IPS-18c (cell line): ENCODE data around the gene GPC5.

ENCODE experiments used
- H3K4me3 ChIP-seq: 2 replicates; pipeline ENCODE4 v1.7.0; 2013; ENCODE audit warnings: low read depth, mild to moderate bottlenecking, low read length, moderate library complexity; ENCODE audit not compliant: insufficient read depth
- H3K9me3 ChIP-seq: one replicate; pipeline ENCODE4 v1.6.1; 2013; ENCODE audit warnings: mild to moderate bottlenecking, low read length, moderate library complexity; ENCODE audit not compliant: control insufficient read depth, insufficient read depth

The GPC5 gene

DNA sequence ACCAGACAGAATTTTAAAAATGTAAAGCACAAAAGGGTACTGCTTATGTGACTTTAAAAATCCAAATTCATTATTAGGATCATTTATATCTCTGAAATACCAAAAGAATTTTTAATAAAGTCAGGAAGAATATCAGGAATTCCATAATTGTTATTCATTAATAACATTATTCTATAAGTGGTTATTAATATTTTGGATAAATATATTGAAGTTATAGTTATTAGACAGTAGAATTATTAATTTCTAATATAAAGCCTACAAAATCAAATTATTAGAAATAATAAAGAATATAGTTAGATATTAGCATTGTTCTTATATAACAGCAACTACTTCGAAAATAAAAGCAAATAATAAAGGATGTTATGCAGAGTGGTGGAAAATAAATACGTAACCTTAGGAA, 105.8 kb downstream of the GPC5 start:
- H3K9me3 ChIP-seq = no peaks in the 10 kb centered on the region

DNA sequence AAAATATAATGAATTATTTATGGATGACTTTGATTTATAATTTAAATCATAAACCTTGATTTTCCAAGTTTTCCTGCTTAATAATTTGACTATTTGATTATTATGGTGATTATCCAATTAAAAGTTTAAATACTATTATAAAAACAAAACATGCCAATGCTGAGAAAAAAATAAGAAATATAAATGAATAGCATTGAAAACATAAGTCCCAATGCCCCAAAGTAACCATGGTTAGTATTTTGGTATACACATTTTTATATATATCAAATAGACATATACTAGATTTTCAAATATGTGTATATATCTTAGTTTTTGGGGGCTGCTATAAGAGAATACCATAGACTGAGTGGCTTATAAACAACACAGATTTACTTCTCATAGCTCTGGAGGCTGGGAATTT, 108.3 kb downstream of the GPC5 start:
- H3K4me3 ChIP-seq = no peak overlapping the region
- H3K9me3 ChIP-seq = no peaks in the 10 kb centered on the region

More for the DNA sequence above, 105.8 kb downstream of the GPC5 start:
- H3K4me3 ChIP-seq = no peak overlapping the region

GRCh38 chr13:91510058-91510457, 111.6 kb downstream of the GPC5 start:
- Histone ChIP-seq H3K9me3 (no peaks in the 10 kb centered on the region), H3K4me3 (no peak overlapping the region)

DNA sequence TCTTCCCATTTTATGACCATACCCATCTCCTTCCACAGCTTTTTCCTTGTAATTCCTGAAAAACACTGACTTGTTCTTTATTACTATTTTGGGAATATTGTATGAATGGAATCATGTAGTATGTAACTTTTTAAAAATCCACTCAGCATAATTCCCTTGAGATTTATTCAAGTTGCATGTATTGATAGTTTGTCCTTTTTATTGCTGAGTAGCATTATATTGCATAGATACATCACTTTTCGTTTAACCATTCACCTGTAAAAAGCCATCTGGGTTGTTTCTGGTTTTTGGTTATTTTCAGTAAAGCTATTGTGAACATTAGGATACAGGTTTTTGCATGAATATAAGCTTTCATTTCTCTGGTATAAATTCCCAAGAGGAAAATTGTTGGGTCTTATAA, 115.4 kb downstream of the GPC5 start:
- Histone ChIP-seq H3K4me3 (no peak overlapping the region), H3K9me3 (no peaks in the 10 kb centered on the region)

DNA sequence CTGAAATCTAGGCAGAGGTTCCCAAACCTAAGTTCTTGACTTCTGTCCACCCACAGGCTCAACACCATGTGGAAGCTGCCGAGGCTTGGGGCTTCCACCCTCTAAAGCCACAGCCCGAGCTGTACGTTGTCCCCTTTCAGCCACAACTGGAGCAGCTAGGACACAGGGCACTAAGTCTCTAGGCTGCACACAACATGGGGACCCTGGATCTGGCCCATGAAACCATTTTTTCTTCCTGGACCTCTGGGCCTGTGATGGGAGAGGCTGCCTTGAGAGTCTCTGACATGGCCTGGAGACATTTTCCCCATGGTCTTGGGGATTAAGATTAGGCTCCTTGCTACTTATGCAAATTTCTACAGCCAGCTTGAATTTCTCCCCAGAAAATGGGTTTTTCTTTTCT, 118.4 kb downstream of the GPC5 start:
- no peak overlapping the region for H3K4me3 ChIP-seq
- H3K9me3 ChIP-seq = no peaks in the 10 kb centered on the region

GRCh38 chr13:91520952-91521351, 122.5 kb downstream of the GPC5 start:
- no peak overlapping the region for H3K4me3 ChIP-seq
- peaks cover 3% of the 10 kb centered on the region for H3K9me3 ChIP-seq

GRCh38 chr13:91523116-91523515, 124.7 kb downstream of the GPC5 start:
- H3K4me3 ChIP-seq = no peak overlapping the region
- peaks cover 10% of the 10 kb centered on the region for H3K9me3 ChIP-seq

DNA sequence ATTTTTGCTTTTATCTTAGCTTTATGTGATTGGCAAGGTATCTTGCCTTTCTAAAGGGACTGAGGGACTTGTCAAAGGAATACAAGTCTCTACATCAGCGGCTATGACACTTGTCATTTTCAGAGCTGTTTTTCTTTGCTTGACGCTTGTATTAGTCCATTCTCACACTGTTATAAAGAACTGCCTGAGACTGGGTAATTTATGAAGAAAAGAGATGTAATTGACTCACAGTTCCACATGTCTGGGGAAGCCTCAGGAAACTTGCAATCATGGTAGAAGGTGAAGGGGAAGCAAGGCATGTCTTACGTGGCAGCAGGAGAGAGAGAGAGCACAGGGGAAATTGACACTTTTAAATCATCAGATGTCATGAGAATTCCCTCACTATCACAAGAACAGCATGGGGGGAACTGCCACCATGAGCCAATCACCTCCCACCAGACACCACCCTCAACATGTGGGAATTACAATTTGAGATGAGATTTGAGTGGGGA, 128.2 kb downstream of the GPC5 start:
- Histone ChIP-seq H3K9me3 (peaks cover 10% of the 10 kb centered on the region), H3K4me3 (no peak overlapping the region)

- no peak overlapping the region for H3K4me3 ChIP-seq
- H3K9me3 ChIP-seq = peaks cover 7% of the 10 kb centered on the region
These were observed 131.5 kb downstream of the GPC5 start for GRCh38 chr13:91529739-91530482.

- peaks cover 6% of the 10 kb centered on the region for H3K9me3 ChIP-seq
- no peak overlapping the region for H3K4me3 ChIP-seq
These were observed 133.2 kb downstream of the GPC5 start for GRCh38 chr13:91531646-91532045.

- no peak overlapping the region for H3K4me3 ChIP-seq
- no peaks in the 10 kb centered on the region for H3K9me3 ChIP-seq
These were observed 134.9 kb downstream of the GPC5 start for GRCh38 chr13:91533354-91533753.

GRCh38 chr13:91534996-91535395, 136.6 kb downstream of the GPC5 start:
- H3K9me3 ChIP-seq = no peaks in the 10 kb centered on the region
- H3K4me3 ChIP-seq = no peak overlapping the region

- no peaks in the 10 kb centered on the region for H3K9me3 ChIP-seq
These were observed 139.0 kb downstream of the GPC5 start for GRCh38 chr13:91537376-91537775.

GRCh38 chr13:91539286-91540157, 141.1 kb downstream of the GPC5 start:
- no peaks in the 10 kb centered on the region for H3K9me3 ChIP-seq
- H3K4me3 ChIP-seq = no peak overlapping the region

More at GRCh38 chr13:91537376-91537775, 139.0 kb downstream of the GPC5 start:
- no peak overlapping the region for H3K4me3 ChIP-seq

DNA sequence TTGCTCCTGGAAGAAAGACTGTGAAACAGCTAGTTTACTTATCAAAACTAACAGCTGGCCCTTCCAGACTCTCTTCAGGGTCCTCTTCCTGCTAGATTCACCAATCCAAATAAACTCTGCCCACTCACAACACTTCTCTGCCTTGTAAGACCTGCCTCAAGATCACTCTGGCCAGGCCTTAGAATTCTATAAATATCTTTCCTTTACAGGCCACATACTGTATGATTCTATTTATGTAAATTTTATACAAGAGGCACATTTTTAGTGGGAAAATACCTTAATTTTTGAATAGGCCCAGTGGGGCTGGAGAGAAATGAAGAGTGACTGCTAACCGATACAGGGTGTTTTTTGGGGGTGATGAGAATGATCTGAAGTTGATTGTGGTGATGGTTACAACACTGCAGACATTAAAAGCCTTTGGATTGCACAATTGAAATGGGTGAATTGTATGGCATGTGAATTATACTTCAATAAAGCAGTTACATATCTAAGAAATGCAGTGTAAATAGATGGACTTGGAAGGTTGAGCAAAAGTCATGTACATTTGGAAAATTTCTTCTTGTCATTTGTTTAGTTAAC, 141.8 kb downstream of the GPC5 start:
- Histone ChIP-seq H3K9me3 (no peaks in the 10 kb centered on the region), H3K4me3 (no peak overlapping the region)

- no peaks in the 10 kb centered on the region for H3K9me3 ChIP-seq
- H3K4me3 ChIP-seq = no peak overlapping the region
These were observed 146.3 kb downstream of the GPC5 start for GRCh38 chr13:91544723-91545122.

- H3K9me3 ChIP-seq = no peaks in the 10 kb centered on the region
- no peak overlapping the region for H3K4me3 ChIP-seq
These were observed 148.5 kb downstream of the GPC5 start for GRCh38 chr13:91546900-91547299.

GRCh38 chr13:91553584-91553983, 155.2 kb downstream of the GPC5 start:
- H3K4me3 ChIP-seq = no peak overlapping the region
- H3K9me3 ChIP-seq = peaks cover 4% of the 10 kb centered on the region
